GM12878 (cell line): ENCODE results near the gene PINK1.

ENCODE experiments used
- CHD2 ChIP-seq: IDR thresholded peaks from 2 replicates; pipeline ENCODE4 v1.6.1; 2011; ENCODE audit warnings: low read depth, low read length, improper control_type of control experiment, borderline replicate concordance
- ZSCAN29 ChIP-seq: fragments of 450-650 bp; IDR thresholded peaks from 2 replicates; pipeline ENCODE4 v1.6.1; 2017; ENCODE audit warnings: mild to moderate bottlenecking, moderate library complexity

- TF ChIP-seq ZSCAN29 (no peak), CHD2 (no peak)
These were observed 46.2 kb upstream of the PINK1 start for GRCh38 chr1:20586953-20587660.
